ENCODE measurements around the gene NABP1. TPM values are rescaled to one million over a fixed set of nuclear protein-coding genes. Genes with fewer than 3 reads are reported as not detected.
"Not testable (repeated sequence)": the region's sequence is repeated elsewhere in the genome, so short reads cannot be mapped to it uniquely, and the experiment has no call there.

Gene NABP1
- total RNA-seq, 1 experiment from 2014 or later, result 3.2 TPM

DNA sequence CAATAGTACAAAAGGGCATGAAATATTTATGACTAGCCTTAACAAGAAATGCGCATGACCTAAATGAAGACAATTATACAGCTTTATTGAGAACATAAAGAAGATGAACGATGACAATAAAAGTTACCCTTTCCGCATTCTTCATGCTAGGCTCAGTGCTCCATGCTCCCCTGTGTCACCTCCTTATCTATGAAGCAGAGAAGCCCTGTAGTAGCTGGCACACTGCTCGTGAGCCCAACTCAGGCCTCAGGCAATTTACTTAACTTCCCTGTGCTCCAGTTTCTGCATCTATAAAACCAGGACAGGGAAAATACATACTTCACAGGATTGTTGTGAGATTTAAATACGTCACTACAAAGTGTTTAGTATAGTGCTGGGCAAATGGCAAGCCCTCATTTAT is 34.5 kb upstream of the NABP1 start:
- no peaks in the 10 kb centered on the region; the same call in 1 of the 2 replicates for H3K27me3 Mint-ChIP-seq (ENCODE audit: low read depth)
- no peaks in the 10 kb centered on the region for H3K36me3 Mint-ChIP-seq (ENCODE audit: insufficient read depth in 1 of 3, low read depth in 3 of 3)
- H3K4me2 ChIP-seq (ENCODE audit: insufficient read depth, insufficient read length, low read length), result no peak overlapping the region
- TF ChIP-seq, protein P1, sequence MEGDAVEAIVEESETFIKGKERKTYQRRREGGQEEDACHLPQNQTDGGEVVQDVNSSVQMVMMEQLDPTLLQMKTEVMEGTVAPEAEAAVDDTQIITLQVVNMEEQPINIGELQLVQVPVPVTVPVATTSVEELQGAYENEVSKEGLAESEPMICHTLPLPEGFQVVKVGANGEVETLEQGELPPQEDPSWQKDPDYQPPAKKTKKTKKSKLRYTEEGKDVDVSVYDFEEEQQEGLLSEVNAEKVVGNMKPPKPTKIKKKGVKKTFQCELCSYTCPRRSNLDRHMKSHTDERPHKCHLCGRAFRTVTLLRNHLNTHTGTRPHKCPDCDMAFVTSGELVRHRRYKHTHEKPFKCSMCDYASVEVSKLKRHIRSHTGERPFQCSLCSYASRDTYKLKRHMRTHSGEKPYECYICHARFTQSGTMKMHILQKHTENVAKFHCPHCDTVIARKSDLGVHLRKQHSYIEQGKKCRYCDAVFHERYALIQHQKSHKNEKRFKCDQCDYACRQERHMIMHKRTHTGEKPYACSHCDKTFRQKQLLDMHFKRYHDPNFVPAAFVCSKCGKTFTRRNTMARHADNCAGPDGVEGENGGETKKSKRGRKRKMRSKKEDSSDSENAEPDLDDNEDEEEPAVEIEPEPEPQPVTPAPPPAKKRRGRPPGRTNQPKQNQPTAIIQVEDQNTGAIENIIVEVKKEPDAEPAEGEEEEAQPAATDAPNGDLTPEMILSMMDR (conservative IDR thresholded peaks at IDR 0.05), result no peak
- no peak overlapping the region for H2BK15ac ChIP-seq (ENCODE audit: low read depth, low read length)
- H3K4me1 Mint-ChIP-seq, result peaks cover 3% of the 10 kb centered on the region in 2 experiments
- H3K27me3 ChIP-seq (ENCODE audit: insufficient read depth, low read length), result no peaks in the 10 kb centered on the region
- no peak overlapping the region for H4K5ac ChIP-seq (ENCODE audit: insufficient read length, low read depth, low read length)
- H3K27ac ChIP-seq (ENCODE audit: insufficient read length, low read depth, low read length), result no peak overlapping the region
- no peak overlapping the region for H2AFZ ChIP-seq (ENCODE audit: low read length)
- no peak overlapping the region for H4K91ac ChIP-seq (ENCODE audit: insufficient read length, low read depth, low read length)
- no peak overlapping the region for H3K27ac Mint-ChIP-seq
- no peak overlapping the region for H3K4ac ChIP-seq (ENCODE audit: low read depth, low read length)
- H3T11ph ChIP-seq (ENCODE audit: low read length), result no peak overlapping the region
- no peak overlapping the region for H3K9ac ChIP-seq (ENCODE audit: extremely low read depth, insufficient read length, low read length)
- no peaks in the 10 kb centered on the region for H3K9me3 ChIP-seq (ENCODE audit: control insufficient read depth, low read depth, low read length)
- no peak overlapping the region for H2BK12ac ChIP-seq (ENCODE audit: insufficient read length, low read depth, low read length)
- H3K79me2 ChIP-seq (ENCODE audit: insufficient read depth, low read length), result no peaks in the 10 kb centered on the region
- no peaks in the 10 kb centered on the region for H3K9me3 Mint-ChIP-seq
- H2BK20ac ChIP-seq (ENCODE audit: low read depth, low read length, poor library complexity, severe bottlenecking), result no peak overlapping the region
- no peak overlapping the region for H3K56ac ChIP-seq (ENCODE audit: insufficient read length, low read depth, low read length)
- no peak overlapping the region for H4K8ac ChIP-seq (replicated peaks; ENCODE audit: insufficient read length, low read depth, low read length)
- no peak overlapping the region for H2BK120ac ChIP-seq (ENCODE audit: low read depth, low read length, poor library complexity, severe bottlenecking)
- WGBS (ENCODE audit: extremely low coverage, insufficient read length, low lambda C conversion rate), result no CpG with 5 or more reads among the region's 5 CpGs
- H3K18ac ChIP-seq (ENCODE audit: insufficient read length, low read depth, low read length), result no peak overlapping the region
- no peaks in the 10 kb centered on the region for H4K20me1 ChIP-seq (ENCODE audit: control insufficient read depth, insufficient read depth, insufficient read length)
- no peaks in the 10 kb centered on the region for H3K79me1 ChIP-seq (ENCODE audit: insufficient read depth, low read depth, low read length, poor library complexity, severe bottlenecking)
- no peak overlapping the region for H3K14ac ChIP-seq (ENCODE audit: insufficient read depth, low read length)
- H3K23ac ChIP-seq (ENCODE audit: insufficient read length, low read depth, low read length), result no peak overlapping the region
- H3K4me3 Mint-ChIP-seq, result no peak overlapping the region
- peaks cover 2% of the 10 kb centered on the region; the same call in 1 of the 2 replicates for H3K4me1 ChIP-seq (ENCODE audit: insufficient read depth, low read length)
- H3K23me2 ChIP-seq (ENCODE audit: insufficient read length, low read depth, low read length, poor library complexity, severe bottlenecking), result no peaks in the 10 kb centered on the region
- DNase-seq, result no peak
- no peak overlapping the region for H2AK5ac ChIP-seq (ENCODE audit: insufficient read length, low read length)
- no peak overlapping the region for H2BK5ac ChIP-seq (ENCODE audit: insufficient read length, low read length)

DNA sequence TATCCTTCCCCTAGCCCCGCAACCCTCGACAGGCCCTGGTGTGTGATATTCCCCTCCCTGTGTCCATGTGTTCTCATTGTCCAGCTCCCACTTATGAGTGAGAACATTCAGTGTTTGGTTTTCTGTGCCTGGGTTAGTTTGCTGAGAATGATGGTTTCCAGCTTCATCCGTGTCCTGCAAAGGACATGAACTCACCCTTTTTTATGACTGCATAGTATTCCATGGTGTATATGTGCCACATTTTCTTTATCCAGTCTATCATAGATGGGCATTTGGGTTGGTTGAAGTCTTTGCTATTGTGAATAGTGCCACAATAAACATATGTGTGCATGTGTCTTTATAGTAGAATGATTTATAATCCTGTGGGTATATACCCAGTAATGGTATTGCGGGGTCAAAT is 33.3 kb upstream of the NABP1 start:
- H3K23me2 ChIP-seq (ENCODE audit: insufficient read length, low read depth, low read length, poor library complexity, severe bottlenecking); H3K4me3 Mint-ChIP-seq; H2AFZ ChIP-seq (ENCODE audit: low read length); H3K27ac Mint-ChIP-seq; H3K27me3 ChIP-seq (ENCODE audit: insufficient read depth, low read length); H3K14ac ChIP-seq (ENCODE audit: insufficient read depth, low read length); H4K5ac ChIP-seq (ENCODE audit: insufficient read length, low read depth, low read length); H2BK5ac ChIP-seq (ENCODE audit: insufficient read length, low read length); H3K9me3 Mint-ChIP-seq; H3K9ac ChIP-seq (ENCODE audit: extremely low read depth, insufficient read length, low read length); H3K36me3 Mint-ChIP-seq (ENCODE audit: insufficient read depth in 1 of 3, low read depth in 3 of 3); H3K79me2 ChIP-seq (ENCODE audit: insufficient read depth, low read length); H3K23ac ChIP-seq (ENCODE audit: insufficient read length, low read depth, low read length); H3K27me3 Mint-ChIP-seq (ENCODE audit: low read depth); H3K4ac ChIP-seq (ENCODE audit: low read depth, low read length); H4K20me1 ChIP-seq (ENCODE audit: control insufficient read depth, insufficient read depth, insufficient read length); H3K4me1 ChIP-seq (ENCODE audit: insufficient read depth, low read length); H3K9me3 ChIP-seq (ENCODE audit: control insufficient read depth, low read depth, low read length); H3K4me1 Mint-ChIP-seq; DNase-seq; H3K56ac ChIP-seq (ENCODE audit: insufficient read length, low read depth, low read length); H2BK12ac ChIP-seq (ENCODE audit: insufficient read length, low read depth, low read length); H3K4me2 ChIP-seq (ENCODE audit: insufficient read depth, insufficient read length, low read length); H2BK20ac ChIP-seq (ENCODE audit: low read depth, low read length, poor library complexity, severe bottlenecking); H2BK120ac ChIP-seq (ENCODE audit: low read depth, low read length, poor library complexity, severe bottlenecking); H3K18ac ChIP-seq (ENCODE audit: insufficient read length, low read depth, low read length); H4K91ac ChIP-seq (ENCODE audit: insufficient read length, low read depth, low read length); H4K8ac ChIP-seq (replicated peaks; ENCODE audit: insufficient read length, low read depth, low read length); H3K79me1 ChIP-seq (ENCODE audit: insufficient read depth, low read depth, low read length, poor library complexity, severe bottlenecking); H3K27ac ChIP-seq (ENCODE audit: insufficient read length, low read depth, low read length); H3T11ph ChIP-seq (ENCODE audit: low read length); H2AK5ac ChIP-seq (ENCODE audit: insufficient read length, low read length); H2BK15ac ChIP-seq (ENCODE audit: low read depth, low read length): not testable (repeated sequence)
- WGBS (ENCODE audit: extremely low coverage, insufficient read length, low lambda C conversion rate), result no CpG with 5 or more reads among the region's 4 CpGs

Measured in H9 (cell line).